Renal pelvis (tissue), 4 donors: ENCODE measurements around the gene PDE6D. TPM values are rescaled to one million over a fixed set of nuclear protein-coding genes. Genes with fewer than 3 reads are reported as not detected.
"Not testable (repeated sequence)": the region's sequence is repeated elsewhere in the genome, so short reads cannot be mapped to it uniquely, and the experiment has no call there.

Experiments
- DNase-seq: peaks from one replicate; pipeline ENCODE4 v3.0.0-alpha.2; 2013
- polyA plus RNA-seq, 3 donors: library from polyadenylated mRNA; unstranded; fragments of 120-200 nt; gene quantifications; one replicate each; pipeline ENCODE4 v1.2.1, GENCODE V29; 2013; ENCODE audit not compliant: insufficient read length in 3 of 3

The PDE6D gene
- polyA plus RNA-seq, 3 donors: 22.5 to 28.7 (median 25.7) TPM

DNA sequence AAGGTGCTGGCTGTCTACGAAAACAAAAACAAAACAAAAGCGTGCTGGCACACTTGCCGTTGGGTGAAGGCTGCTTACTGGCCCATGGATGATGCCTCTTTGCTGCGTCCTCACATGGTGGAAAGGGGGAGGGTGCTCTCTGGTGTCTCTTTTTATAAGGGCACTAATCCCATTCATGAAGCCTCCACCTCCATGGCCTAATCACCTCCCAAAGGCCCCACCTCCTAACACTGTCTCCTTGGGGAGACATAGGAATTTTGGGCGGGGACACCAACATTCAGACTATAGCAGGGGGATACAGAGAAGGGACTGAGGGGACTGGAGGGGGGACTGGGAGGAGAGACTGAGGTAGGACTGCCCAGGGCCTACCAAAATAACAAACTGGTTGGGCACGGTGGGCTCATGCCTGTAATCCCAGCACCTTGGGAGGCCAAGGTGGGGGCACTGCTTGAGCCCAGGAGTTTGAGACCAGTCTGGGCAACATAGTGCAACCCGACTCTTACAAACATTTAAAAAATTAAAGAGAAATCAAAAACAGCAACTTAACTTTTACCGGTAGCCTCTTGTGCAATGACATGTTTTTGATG, 58.3 kb downstream of the PDE6D start:
- DNase-seq: no peak

DNA sequence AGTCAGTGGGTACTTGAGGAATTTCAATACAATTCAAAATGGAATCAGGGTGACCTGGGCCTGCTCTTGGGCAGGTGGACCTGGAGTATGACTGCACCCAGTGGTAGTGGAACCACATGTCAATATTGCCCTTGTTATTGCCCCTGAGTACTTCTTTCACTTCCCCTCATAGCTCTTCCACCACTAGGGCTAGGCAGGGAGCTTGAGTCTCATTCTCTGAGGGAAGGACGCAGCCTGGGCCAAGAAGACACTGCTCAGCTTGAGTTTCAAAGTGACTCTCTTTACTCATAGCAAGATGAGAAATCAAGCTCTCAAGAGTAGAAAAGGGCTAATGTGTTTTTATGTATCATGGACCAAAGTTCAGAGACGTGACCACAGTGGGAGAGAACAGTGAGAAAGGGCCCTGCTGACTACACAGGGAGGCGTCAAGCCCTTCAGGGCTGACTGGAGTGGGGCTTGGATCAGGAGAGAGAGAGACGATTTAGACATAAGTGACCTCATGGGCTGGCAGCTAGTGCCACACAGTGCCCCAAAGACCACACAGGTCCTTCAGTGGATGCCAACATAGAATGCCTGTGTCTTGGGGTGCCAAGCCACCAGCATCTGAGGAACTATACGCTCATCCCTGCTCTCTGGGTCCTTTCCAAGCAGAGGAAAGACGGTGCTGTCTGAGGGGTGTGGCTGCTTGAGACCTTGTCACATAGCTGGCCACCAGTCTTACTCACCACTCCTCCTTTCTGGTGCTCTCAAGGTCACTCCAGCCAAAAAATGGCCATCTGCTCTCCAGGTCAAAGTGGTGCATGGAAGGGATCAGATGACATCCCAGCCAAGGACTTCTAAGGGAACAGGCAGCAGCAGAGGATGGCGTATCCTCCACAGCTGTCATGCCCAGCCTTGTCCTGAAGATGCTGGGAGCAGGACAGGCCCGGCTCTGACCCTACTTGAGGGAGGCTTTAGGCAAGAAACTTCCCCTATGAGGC, 59.8 kb downstream of the PDE6D start:
- no peak for DNase-seq

DNA sequence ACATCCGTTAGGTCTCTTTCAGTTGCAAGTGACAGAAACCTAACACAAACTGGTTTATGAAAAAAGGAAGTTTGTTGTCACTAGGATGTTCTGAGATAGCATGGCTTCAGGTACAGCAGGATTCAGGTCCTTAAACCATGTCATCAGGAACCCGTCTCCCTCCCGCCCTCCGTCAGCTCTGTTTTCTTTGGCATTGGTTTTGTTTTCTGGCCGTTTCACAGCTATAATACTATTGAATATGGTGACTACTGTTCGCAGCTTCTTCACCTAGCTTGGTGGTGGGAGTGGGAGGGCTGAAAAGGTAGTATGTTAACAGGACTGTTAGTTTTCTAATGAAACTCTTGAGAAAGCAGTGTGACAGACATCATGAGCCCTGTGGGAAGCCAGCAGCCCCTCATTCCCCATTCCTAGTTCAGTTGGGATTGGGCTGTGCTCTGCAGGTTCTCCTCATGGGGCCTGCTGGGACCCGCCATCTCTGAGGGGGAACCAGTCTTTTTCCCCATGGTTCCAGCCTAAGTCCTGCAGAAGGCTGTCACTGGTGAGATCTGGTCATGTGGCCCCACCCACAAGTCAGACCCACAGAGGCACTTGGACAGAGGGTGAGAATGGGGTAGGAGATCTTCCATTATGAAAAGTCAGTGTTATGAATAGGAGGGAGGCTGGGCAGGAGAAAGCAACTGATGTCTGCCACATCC, 60.6 kb downstream of the PDE6D start:
- no peak for DNase-seq

DNA sequence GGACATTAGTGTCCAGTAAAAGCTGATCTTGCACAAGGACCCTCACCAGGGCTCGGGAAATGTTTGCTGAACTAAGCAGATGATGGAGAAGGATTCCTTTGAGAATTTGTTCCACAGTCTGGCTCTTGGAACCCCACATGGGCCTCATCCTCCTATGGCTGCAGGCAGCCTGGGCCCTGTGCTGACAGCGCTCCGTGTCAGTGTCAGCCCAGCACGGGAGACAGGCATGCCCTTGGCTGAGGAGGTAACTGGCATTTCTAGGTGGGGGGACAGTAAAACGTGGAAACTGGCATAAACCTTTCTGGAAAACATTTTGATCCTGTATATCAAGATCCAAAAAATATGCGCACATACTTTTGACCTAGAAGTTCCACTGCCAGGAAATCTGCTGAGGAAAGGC, 62.3 kb downstream of the PDE6D start:
- no peak for DNase-seq

DNA sequence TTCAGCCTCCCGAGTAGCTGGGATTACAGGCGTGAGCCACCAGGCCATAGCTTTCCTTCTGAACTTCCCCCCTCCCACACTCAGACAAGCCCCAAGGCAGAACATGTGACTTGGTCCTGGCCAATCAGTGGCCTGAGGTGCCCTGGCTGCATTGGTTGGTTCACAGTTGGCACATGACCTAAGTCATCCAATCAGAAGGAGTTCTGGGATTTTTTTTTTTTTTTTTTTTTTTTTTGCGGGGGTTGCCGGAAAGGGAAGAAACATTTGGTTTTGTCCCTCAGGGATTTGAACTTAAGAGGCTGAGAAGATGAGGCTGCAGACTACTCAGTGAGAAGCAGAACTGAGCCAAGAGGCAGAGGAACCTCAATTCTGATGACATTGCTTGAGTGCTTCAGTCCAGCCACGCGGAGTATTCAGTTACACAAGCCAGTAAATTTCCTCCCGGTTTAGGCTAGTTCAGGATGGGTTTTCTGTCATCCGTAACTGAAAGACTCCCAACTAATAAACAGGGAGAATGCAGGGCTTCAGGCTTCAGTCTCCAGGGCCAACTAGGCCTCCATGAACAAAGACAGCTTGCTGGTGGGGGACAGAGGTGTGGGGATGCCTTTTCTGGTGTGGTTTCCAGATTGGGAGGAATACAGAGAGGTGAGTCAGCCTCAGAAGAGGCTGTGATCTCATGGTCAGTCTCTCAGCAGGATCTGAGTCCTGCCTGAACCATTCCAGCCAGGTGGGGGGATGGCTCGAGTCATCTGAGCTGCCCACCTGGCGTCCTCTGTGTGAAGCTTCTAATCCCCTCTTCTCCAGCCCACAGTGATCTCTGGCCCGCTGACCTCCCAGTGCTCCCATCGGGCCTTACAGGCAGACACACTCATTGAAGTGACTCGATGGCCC, 63.6 kb downstream of the PDE6D start:
- peak; percentile 81 for DNase-seq

DNA sequence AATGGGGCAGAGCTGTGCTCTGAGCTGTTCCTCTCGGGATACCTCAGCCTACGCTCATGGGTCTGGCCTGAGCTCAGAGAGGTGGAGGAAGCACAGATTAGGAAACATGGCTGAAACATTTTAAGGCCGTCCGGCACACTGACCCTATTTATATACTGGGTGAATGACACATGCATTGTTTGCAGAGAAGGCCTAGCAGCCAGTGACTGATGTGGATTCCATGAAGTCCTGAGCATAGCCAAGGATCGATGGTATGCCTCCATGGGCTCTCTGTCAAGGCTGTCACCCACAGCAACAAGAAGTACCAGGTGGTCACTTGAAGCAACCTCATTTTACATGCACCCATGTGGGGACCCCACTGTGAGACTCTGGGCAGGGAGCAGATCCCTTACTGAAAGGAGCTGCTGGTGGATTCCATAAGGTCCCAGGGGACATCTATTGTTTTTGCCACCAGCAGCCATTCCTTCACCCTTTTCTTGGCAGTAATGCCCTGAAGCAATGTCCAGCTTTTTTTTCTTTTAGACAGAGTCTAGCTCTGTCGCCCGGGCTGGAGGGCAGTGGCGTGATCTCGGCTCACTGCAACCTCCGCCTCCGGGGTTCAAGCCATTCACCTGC, 64.3 kb downstream of the PDE6D start:
- no peak for DNase-seq

DNA sequence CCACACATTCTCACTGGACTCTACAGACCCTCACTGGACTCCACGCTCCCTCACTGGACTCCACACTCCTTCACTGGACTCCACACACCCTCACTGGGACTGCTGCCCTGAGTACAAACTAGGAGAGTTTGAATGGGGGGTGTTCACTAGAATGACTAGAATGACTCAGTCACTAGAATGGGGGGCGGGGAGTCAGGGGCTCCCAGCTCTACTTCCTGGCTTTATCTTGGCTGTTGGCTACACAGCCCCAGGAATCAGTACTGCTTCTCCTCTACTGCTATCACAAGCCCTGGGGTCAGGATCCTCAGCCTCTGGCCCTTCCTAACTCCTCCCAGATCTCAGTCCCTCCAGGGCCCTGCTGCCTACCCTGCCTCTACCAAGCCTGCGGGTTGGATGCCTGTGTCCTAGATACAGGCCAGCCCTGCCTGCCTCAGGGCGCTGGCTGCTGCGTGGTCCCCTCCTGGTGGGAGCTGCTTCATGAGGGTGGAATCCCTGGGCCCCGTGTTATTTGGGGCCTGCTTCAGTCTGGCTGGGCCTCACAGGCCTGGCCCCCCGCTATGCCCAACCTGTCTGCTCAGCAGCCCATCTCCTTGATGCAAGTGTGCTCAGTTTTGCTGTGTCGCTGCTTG, 65.0 kb downstream of the PDE6D start:
- DNase-seq: no peak

DNA sequence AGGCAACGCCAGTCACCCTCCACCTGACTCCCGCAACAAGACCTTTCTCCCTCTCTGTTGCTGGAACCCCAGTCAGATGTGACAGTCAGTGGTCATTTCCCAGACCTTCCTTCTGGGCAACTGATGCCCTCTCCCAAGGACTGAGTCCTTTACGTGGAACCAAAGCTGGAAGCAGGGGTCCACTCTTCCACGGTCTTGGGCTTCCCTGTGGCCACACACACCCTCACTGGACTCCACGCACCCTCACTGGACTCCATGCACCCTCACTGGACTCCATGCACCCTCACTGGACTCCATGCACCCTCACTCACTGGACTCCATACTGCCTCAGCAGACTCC, 65.6 kb downstream of the PDE6D start:
- DNase-seq: no peak

DNA sequence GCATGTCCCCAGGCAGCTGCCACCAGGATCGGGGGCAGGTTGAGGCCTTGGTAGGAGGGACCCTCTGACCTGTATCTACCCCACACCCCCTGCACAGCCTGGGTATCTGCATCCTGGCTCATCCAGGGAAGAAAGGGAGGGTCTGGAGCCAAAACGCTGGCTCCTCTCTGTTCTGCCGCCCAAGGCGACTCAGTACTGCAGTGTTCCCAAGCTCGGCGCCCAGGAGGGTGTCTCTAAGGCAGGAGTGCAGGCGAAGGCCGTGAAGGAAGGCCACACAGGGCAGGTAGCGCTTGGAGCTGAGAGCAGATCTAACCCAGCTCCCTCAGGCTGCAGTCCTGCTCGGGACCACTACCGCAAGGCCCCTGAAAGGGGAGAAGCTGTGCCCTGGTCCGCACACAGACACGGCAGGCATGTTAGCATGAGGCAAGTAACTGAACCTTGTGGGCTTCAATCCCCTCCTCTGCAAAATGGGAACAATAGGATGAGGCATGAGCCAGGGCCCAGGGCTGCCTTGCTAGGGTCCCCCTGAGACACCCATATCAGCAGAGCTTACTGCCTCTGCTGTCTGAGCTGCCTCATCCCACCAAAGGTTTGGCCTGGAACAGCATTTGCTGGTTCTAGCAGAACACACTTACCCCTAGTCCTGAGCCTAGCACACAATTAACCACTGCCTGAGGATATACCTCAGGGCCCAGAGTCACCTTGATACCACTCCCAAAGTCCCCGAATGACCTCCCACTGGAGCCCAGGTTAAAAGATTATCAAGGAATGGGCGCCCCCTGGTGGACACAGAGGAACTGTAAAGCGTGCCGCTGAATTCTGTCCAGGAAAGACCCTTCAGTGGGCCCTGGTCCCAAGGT, 66.2 kb downstream of the PDE6D start:
- peak; percentile 63 for DNase-seq

DNA sequence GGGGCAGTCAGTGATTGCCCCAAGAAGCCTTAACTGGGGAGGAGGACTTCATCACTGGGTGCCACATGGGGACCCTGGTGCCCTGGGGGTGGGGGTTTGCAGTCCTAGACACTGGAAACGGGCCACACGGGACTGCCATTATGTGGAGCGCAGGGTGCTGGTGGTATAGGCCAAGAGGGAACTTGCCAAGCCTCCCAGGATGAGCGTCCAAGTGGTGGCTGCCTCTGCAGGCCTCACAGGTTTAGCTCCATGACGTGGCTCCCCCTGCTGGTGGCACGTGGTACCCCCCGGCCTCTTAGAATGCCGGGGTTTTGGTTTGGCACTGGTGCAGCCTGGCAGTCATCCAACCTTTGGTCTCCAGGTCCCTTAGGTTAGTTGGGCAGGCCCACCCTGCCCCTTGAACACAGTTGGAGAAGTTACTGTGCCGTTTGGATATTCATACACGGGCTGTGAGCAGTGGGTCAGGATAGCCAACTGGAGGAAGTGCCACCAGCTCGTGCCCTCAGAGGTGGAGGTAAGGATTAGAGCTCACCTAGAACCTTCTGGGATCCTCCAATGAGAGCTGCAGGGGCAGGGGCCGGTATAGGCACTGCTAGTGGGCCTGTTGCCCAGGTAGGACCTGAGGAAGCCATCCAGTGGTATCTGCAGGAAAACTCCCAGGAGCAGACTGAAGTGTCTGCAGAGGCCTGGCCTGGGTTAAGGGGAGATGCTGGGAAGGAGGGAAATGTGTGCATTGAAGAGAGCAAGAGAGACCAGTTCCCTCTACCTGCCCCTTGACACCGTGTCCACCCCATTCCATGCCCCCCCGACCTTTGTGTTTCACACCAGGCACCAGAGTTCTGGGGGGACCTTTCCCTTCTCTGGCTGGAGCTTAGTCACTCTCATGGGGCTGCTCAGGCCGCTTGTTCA, 67.1 kb downstream of the PDE6D start:
- DNase-seq: peak; percentile 71

DNA sequence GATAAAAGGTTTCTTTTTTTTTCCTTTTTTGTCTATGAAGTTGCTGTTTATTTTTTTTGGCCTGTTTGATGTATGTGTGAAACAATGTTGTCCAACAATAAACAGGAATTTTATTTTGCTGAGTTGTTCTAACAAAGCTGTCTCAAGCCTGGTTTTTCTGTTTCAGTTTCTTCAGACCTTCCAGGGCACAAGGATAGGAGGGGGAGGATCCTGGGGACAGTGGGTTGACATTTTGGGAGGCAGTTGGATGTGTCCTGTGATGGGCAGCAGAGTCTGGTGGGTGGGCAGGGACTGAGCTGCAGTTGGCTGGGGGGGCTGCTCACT, 67.7 kb downstream of the PDE6D start:
- DNase-seq: not testable (repeated sequence)

DNA sequence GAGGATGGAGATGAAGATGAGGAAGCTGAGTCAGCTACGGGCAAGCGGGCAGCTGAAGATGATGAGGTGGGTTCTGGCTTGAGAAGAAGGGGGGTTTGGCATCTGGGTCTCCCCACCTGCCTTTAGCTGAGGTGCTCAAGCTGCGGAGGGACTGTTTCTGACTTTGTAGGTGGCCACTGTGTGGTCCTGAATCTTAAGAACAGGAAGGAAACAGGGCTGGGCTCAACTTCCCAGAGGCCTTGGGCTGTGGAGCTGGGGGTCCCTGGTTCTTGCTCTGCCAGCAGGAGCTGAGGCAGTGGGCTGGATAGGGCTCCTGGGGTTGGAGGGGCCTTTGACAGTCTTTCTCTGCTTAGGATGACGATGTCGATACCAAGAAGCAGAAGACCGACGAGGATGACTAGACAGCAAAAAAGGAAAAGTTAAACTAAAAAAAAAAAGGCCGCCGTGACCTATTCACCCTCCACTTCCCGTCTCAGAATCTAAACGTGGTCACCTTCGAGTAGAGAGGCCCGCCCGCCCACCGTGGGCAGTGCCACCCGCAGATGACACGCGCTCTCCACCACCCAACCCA, 68.5 kb downstream of the PDE6D start:
- not testable (repeated sequence) for DNase-seq

DNA sequence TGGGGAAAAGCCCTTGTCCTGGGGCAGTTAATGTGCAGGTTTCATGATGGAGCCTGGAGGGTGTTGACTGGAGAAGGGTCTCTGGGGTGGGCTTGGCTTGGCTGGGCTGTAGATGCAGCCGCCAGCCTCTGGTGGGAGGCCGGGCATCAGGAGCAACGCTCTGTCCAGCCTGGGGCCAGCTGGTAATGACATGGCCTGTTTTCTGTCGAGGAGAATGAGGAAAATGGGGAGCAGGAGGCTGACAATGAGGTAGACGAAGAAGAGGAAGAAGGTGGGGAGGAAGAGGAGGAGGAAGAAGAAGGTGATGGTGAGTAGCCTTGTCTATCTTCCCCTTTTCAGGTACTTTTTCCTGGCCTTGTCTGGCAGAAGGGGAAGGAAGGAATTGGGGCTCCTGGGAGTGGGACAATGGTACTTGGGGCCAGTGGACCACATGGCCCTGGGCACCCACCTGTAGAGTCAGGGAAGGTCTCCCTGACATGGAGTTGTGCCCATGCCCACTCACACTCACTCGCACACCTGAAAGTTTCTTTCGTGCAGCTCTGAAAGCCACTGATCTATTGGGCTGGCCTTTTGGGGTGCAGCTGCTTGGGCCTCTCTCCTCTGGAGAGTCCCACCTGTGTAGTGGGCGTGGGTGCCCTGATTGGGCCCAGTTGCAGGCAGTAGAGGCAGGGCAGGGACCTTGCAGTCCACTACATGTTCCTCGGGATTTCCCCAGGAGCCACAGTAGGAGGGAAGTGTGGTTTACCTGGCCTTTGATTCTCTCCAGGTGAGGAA, 69.2 kb downstream of the PDE6D start:
- DNase-seq: no peak

DNA sequence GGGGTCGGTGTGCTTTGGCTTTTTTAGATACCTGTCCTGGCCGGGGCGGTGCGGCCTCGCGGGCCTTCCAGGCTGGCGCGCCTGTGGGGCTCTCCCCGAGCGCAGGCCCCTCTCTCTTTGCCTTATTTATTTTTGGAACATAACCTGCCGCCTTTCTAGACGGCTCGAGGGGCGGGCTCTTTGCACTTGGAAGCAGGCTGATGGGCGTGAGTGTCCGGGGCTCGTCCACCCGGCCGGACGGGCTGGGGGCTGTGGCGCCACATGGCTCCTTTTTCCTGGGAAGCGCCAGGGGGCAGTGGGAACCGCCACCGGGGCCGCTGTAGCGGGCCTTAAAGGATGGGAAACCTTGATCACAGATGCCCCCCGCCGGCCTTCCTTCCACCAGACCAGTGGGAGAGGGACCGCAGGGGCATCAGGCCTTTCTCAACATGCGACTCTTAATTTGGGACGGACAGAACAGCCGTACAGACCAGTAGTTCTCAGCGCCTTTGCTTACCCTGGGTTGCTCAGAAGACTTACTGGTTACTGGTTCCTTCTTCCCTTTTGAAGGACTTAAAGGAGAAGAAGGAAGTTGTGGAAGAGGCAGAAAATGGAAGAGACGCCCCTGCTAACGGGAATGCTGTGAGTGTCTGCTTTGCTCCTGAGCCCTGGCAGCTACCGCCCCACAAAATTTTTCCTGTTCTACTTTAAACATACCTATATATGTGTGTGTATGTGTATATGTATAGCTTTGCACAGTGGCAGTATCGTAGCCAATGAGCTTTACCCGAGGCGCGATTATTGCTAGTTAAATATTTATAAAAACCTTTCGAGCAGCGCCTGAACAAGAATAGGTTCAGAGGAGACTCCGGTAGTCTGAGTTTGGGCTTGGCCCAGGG, 70.0 kb downstream of the PDE6D start:
- DNase-seq: no peak

DNA sequence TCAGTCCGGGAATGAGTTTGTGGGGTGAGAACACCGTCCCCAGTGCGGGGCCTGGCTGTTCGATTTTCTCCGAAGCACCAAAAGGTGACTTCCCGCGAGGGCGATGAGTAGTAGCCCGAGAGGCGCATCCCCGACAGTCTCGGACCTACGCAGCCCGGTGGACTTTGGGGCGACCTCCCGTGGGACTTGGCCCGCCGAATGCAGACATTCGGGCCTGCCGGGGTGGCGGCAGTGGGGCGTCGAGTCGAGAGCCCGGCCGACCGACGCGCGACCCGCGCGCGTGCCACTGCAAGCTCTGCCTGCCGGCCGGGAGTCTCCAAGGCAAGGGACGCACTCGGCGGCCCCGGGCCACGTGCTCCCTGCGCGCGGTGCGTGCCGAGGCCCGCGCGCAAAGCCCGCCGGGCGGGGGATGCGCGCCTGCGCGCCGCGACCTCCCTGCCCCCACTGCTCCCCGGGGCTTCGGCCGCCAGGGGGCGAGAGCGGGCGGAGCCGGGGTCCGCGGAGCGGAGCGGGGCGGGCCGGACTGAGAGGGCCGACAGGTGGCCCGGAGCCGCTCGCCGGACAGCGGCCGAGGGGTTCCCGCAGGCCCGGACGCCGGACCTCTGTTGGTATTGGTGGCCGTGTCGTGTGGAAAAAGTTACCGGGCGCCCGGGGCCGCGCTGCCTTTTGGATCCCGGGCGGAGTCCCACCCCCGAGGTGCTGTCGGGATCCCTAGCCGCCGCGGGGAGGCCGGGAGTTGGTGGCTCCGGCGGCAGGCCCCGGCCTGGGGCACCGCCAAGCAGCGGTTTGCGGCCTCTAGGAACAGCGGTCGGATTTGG, 70.9 kb downstream of the PDE6D start:
- DNase-seq: peak; percentile 85

DNA sequence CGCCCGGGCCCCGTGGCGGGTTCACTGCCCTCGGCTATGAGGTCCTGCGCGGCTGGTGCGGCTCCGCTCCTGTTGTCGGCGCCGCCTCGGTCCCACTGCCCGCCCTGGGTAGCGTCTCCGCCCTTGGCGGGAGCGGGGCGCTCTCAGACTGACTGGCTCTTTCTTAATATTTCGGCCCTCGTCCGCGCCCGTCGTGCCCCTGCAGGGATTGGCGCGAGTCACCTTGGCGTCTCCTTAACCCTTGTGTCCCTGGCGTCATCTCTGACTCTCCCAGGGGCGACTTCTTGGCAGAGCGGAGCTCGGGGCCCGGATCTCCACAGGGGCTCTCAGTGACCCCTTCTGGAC, 71.5 kb downstream of the PDE6D start:
- no peak for DNase-seq
